GM18498 (cell line): ENCODE results near the gene TMEM151A.
"Not testable (repeated sequence)": the region's sequence is repeated elsewhere in the genome, so short reads cannot be mapped to it uniquely, and the experiment has no call there.

ENCODE experiments used
- ATAC-seq: cut with Tn5 transposase; IDR thresholded peaks from one replicate; pipeline ENCODE4 v1.9.1; 2021; ENCODE audit warnings: mild to moderate bottlenecking, moderate library complexity; ENCODE audit not compliant: unreplicated experiment

Gene TMEM151A

GRCh38 chr11:66320289-66320688 is 28.6 kb downstream of the TMEM151A start:
- ATAC-seq: not testable (repeated sequence)

GRCh38 chr11:66320748-66321147 is 29.1 kb downstream of the TMEM151A start:
- ATAC-seq: not testable (repeated sequence)

GRCh38 chr11:66321606-66322005 is 29.9 kb downstream of the TMEM151A start:
- ATAC-seq: no peak

- ATAC-seq: no peak
Measured at GRCh38 chr11:66322732-66323427, 31.2 kb downstream of the TMEM151A start.

- no peak for ATAC-seq
Measured at GRCh38 chr11:66323684-66324083, 32.0 kb downstream of the TMEM151A start.

GRCh38 chr11:66324664-66325063 is 33.0 kb downstream of the TMEM151A start:
- ATAC-seq: no peak

GRCh38 chr11:66325263-66325671 is 33.6 kb downstream of the TMEM151A start:
- no peak for ATAC-seq

- no peak for ATAC-seq
Measured at GRCh38 chr11:66326261-66327111, 34.8 kb downstream of the TMEM151A start.

GRCh38 chr11:66327171-66328030 is 35.7 kb downstream of the TMEM151A start:
- ATAC-seq: no peak

- no peak for ATAC-seq
Measured at GRCh38 chr11:66328031-66328301, 36.3 kb downstream of the TMEM151A start.

GRCh38 chr11:66328302-66329144 is 36.8 kb downstream of the TMEM151A start:
- ATAC-seq: no peak

- ATAC-seq: no peak
Measured at GRCh38 chr11:66329165-66329673, 37.5 kb downstream of the TMEM151A start.

GRCh38 chr11:66330931-66331330 is 39.2 kb downstream of the TMEM151A start:
- ATAC-seq: no peak

GRCh38 chr11:66331542-66332370 is 40.1 kb downstream of the TMEM151A start:
- ATAC-seq: no peak

GRCh38 chr11:66332371-66333219 is 40.9 kb downstream of the TMEM151A start:
- ATAC-seq: no peak

- no peak for ATAC-seq
Measured at GRCh38 chr11:66333220-66333877, 41.7 kb downstream of the TMEM151A start.

GRCh38 chr11:66333896-66334604 is 42.4 kb downstream of the TMEM151A start:
- no peak for ATAC-seq
